Pancreas (tissue), 10 donors: Measurements from ENCODE around the gene MYOM1. TPM values are rescaled to one million over a fixed set of nuclear protein-coding genes. Genes with fewer than 3 reads are reported as not detected.

Experiments
- ATAC-seq, 4 donors: fragments of 200-7000 bp; cut with Tn5 transposase; one replicate each; pipeline versions ENCODE4 v1.8.0 to v1.9.1; 2020; ENCODE audit warnings: mild to moderate bottlenecking in 4 of 4, moderate library complexity in 4 of 4
- DNase-seq, 6 donors: peaks; one replicate each; pipeline ENCODE4 v3.0.0-alpha.2; 2020
- FAIRE-seq: peaks from 2 replicates; lab custom pipeline; 2012; peaks lifted over from hg19 to GRCh38; lab: Jason Lieb, UNC
- H3K27ac ChIP-seq, 4 donors: fragments of 200-600 bp; sonication (generic); 1 replicate in 3 of 4; 2 replicates in 1 of 4; pipeline versions ENCODE4 v1.5.0 to v1.8.0; 2020
- H3K27me3 ChIP-seq, 4 donors: fragments of 200-600 bp; one replicate each; pipeline ENCODE4 v1.8.0; 2021
- H3K36me3 ChIP-seq, 3 donors: fragments of 200-600 bp; sonication (generic) in 1 of 3; one replicate each; pipeline versions ENCODE4 v1.5.0 to v1.8.0; 2020 to 2021
- H3K4me1 ChIP-seq, 3 donors: fragments of 200-600 bp; one replicate each; pipeline ENCODE4 v1.8.0; 2021
- H3K4me3 ChIP-seq, 4 donors: fragments of 200-600 bp; sonication (generic) in 2 of 4; one replicate each; pipeline versions ENCODE4 v1.5.0 to v1.8.0; 2020 to 2021
- H3K9me3 ChIP-seq, 4 donors: fragments of 200-600 bp; one replicate each; pipeline ENCODE4 v1.8.0; 2021
- CTCF ChIP-seq, 4 donors: fragments of 200-600 bp; sonication (generic) in 3 of 4; IDR thresholded peaks; one replicate each; pipeline versions ENCODE4 v1.5.0 to v1.8.0; 2021; ENCODE audit warnings: antibody characterized with exemption in 4 of 4
- WGBS, 2 donors: extraction: QIAGEN DNeasy Blood & Tissue Kit; methylation state at CpG; one replicate each; pipeline ENCODE4 v1.1.7; 2013; 5-methylcytosine and 5-hydroxymethylcytosine counted together
- intact Hi-C, 3 donors: fragments of 100-400 bp; cut with DNase I; formaldehyde crosslinking; loops; one replicate each; pipeline versions ENCODE4 v1.11.1 to v1.14.2; 2022
- polyA plus RNA-seq, 2 donors: library from polyadenylated mRNA; stranded (reverse); fragments of 200-250 nt; gene quantifications; one replicate each; pipeline ENCODE4 v1.2.3, GENCODE V29; 2013
- total RNA-seq, 6 donors: library from RNA; stranded (reverse); fragmentation: NEBNext Ultra II Directional in 4 of 6; extraction: Animal tissue kit (Norgen Biotek cat#: 25700) in 4 of 6; gene quantifications; one replicate each; pipeline versions ENCODE4 v1.2.1 to v1.2.4, GENCODE V29; 2021 to 2023
- donor health status: healthy with polysubstance abuse.
- donor health status: DM: no; HTN: no; CAD: no; lungs with moderate emphysema.
- donor health status: DM: no; HTN: no; CAD: no.
- donor health status: control.
- donor health status: control.
- donor health status: Bipolar disorder and iron deficiency.
- donor health status: DM: yes; HTN: yes; CAD: no.
- donor health status: DM: no; HTN: no; CAD: no.
- donor health status: DM: no; HTN: no; CAD: no.
- donor health status: DM: yes; HTN: yes; CAD: no.

The MYOM1 gene
- total and polyA plus RNA-seq, 8 donors: 4.7 to 18.2 (median 14.2) TPM

GRCh38 chr18:3150688-3151087, 69.1 kb downstream of the MYOM1 start:
- Histone ChIP-seq H3K4me3 (no peak overlapping the region), H3K4me1 (peaks cover 0 to 9% (median 7%) of the 10 kb centered on the region in 3 donors), H3K27me3 (no peaks in the 10 kb centered on the region), H3K27ac (no peak overlapping the region), H3K36me3 (no peaks in the 10 kb centered on the region), H3K9me3 (no peaks in the 10 kb centered on the region)
- intact Hi-C loops: loop anchor here in 1 of 3 donors (10.0 kb wide), 1 partner anchor 216 kb away; no protein-coding TSS in a partner anchor
- ATAC-seq (no peak), FAIRE-seq (no peak), DNase-seq (no peak)
- no peak for TF ChIP-seq CTCF (IDR thresholded peaks at IDR 0.05)
- WGBS, 2 donors: 94 to 96% methylated on average over 2 of the region's 2 CpGs

GRCh38 chr18:3150274-3150673, 69.5 kb downstream of the MYOM1 start:
- H3K4me1 ChIP-seq: peaks cover 0 to 9% (median 7%) of the 10 kb centered on the region in 3 donors
- H3K27ac ChIP-seq: no peak overlapping the region
- intact Hi-C loops: loop anchor here in 1 of 3 donors (10.0 kb wide), 1 partner anchor 215 kb away; no protein-coding TSS in a partner anchor
- WGBS, 2 donors: 97% methylated on average over 5 of the region's 5 CpGs
- H3K4me3 ChIP-seq: no peak overlapping the region
- no peaks in the 10 kb centered on the region for H3K9me3 ChIP-seq
- FAIRE-seq: no peak
- H3K27me3 ChIP-seq: no peaks in the 10 kb centered on the region
- TF ChIP-seq CTCF (IDR thresholded peaks at IDR 0.05): no peak
- no peaks in the 10 kb centered on the region for H3K36me3 ChIP-seq
- ATAC-seq: no peak
- no peak for DNase-seq

- intact Hi-C loops: no loop called here
- FAIRE-seq: no peak
- ATAC-seq: no peak
Measured at GRCh38 chr18:3148930-3149535, 70.7 kb downstream of the MYOM1 start.

GRCh38 chr18:3147935-3148554, 71.7 kb downstream of the MYOM1 start:
- intact Hi-C loops: no loop called here
- DNase-seq: no peak
- FAIRE-seq: no peak
- H3K27me3 ChIP-seq: no peaks in the 10 kb centered on the region
- no peak overlapping the region for H3K4me3 ChIP-seq
- H3K27ac ChIP-seq: no peak overlapping the region
- H3K9me3 ChIP-seq: peaks cover 0 to under 1% (median 0%) of the 10 kb centered on the region in 4 donors
- no peak for TF ChIP-seq CTCF (IDR thresholded peaks at IDR 0.05)
- H3K4me1 ChIP-seq: peaks cover 0 to 2% (median 0%) of the 10 kb centered on the region in 3 donors
- WGBS, 2 donors: 75 to 79% methylated on average over 8 of the region's 8 CpGs
- no peaks in the 10 kb centered on the region for H3K36me3 ChIP-seq
- peak in 1 of 4 donors; percentile 32 for ATAC-seq

More at GRCh38 chr18:3148930-3149535, 70.7 kb downstream of the MYOM1 start:
- DNase-seq: no peak
- peaks cover 0 to 9% (median 7%) of the 10 kb centered on the region in 3 donors for H3K4me1 ChIP-seq
- no peak overlapping the region for H3K4me3 ChIP-seq
- WGBS, 2 donors: 39 to 40% methylated on average over 4 of the region's 4 CpGs
- no peak overlapping the region for H3K27ac ChIP-seq
- no peak for TF ChIP-seq CTCF (IDR thresholded peaks at IDR 0.05)
- H3K27me3 ChIP-seq: no peaks in the 10 kb centered on the region
- H3K9me3 ChIP-seq: no peaks in the 10 kb centered on the region
- H3K36me3 ChIP-seq: no peaks in the 10 kb centered on the region
